HG03095 (cell line): ENCODE measurements around the gene NAXE.
"Not testable (repeated sequence)": the region's sequence is repeated elsewhere in the genome, so short reads cannot be mapped to it uniquely, and the experiment has no call there.

Experiments used
- ATAC-seq: cut with Tn5 transposase; IDR thresholded peaks from one replicate; pipeline ENCODE4 v1.9.1; 2021; ENCODE audit warnings: moderate library complexity; ENCODE audit not compliant: unreplicated experiment

NAXE gene

DNA sequence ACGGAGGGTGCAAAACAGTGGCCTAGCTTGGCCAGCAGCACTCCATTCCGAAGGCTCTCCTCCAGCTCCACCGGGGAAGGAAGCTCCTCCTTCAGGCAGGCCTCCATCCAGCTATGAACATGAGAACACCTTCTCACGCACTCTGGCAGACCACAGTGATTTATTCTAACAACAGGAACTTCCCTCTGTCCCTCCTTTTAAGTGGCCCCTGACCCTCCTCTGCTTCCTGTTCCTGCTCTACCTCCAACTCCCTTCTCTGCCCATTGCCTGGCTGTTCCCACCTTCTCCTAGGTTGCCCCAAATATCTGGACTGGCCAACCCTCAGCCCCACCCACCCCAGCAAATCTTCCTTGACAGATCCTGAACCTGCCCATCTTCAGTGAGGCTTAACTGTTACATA lies 25.1 kb upstream of the NAXE start:
- no peak for ATAC-seq

- no peak for ATAC-seq
These were observed 20.2 kb upstream of the NAXE start for GRCh38 chr1:156571261-156571852.

DNA sequence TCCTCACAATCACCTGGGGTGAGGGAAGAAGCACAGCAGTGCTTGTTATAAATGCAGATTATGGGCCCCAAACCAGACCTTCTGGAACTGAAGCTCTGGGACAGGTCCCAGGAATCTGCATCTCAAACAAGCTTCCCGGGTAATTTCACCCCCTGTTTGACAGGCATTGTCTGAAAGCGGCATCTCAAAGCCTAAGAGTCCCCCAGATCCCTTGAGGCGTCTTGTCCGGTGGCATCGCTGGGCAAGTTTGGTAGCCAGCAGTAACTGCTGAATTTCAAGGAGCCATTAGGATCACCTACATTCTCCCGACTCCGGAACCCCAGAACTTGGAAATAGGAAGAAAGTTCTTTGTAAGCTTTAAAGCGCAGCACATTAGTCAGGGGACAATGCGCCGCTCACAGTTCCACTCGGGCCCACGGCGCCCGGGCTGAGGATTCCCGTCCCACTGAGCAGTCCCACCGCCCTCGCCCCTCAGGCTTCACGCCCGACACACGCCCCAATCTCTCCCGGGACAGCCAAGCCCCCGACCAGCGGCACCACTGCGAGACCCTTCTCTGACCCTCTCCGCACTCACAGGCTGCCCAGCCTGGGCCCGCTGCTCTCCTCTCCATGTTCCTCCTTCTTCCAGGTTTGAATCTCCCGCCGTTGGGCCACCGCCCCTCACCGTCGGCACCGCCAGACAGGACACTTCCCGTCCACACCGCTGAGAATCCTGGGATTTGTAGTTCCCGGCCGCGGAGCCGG lies 19.5 kb upstream of the NAXE start, which contains the start of gene IQGAP3:
TSS of gene IQGAP3 (minus strand) at position 647 of the 744 bp plus-strand sequence. CDS start at position 611, 36 bp downstream.
- ATAC-seq: no peak

GRCh38 chr1:156572663-156573018 lies 18.9 kb upstream of the NAXE start:
- ATAC-seq: no peak

GRCh38 chr1:156574039-156574633 lies 17.4 kb upstream of the NAXE start:
- ATAC-seq: no peak

GRCh38 chr1:156577550-156577949 lies 14.0 kb upstream of the NAXE start:
- ATAC-seq: no peak

DNA sequence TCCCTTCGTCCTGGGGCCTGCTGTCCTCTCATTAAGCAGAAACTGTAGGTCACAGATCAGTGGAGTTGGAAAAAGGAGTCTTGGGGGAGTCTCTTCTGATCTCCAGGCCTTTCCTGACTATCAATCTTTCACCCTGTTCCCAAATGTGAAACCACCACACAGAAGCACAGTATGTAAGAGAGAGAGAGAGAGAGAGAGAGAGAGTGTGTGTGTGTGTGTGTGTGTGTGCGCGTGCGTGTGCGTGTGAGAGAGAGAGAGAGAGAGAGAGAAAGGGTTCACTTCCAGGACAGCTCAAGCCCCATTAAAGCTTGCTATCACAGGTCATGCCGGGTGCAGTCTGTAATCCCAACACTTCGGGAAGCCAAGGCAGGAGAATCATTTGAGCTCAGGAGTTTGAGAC lies 13.5 kb upstream of the NAXE start:
- no peak for ATAC-seq

- no peak for ATAC-seq
These were observed 12.1 kb upstream of the NAXE start, which contains the start of gene TTC24 for GRCh38 chr1:156579472-156579871. TSS of gene TTC24 (plus strand) at chr1:156579723. CDS start at chr1:156581365, 1,642 bp downstream.

GRCh38 chr1:156581661-156582387 lies 9.8 kb upstream of the NAXE start:
- no peak for ATAC-seq

- no peak for ATAC-seq
These were observed 9.1 kb upstream of the NAXE start for GRCh38 chr1:156582388-156583017.

DNA sequence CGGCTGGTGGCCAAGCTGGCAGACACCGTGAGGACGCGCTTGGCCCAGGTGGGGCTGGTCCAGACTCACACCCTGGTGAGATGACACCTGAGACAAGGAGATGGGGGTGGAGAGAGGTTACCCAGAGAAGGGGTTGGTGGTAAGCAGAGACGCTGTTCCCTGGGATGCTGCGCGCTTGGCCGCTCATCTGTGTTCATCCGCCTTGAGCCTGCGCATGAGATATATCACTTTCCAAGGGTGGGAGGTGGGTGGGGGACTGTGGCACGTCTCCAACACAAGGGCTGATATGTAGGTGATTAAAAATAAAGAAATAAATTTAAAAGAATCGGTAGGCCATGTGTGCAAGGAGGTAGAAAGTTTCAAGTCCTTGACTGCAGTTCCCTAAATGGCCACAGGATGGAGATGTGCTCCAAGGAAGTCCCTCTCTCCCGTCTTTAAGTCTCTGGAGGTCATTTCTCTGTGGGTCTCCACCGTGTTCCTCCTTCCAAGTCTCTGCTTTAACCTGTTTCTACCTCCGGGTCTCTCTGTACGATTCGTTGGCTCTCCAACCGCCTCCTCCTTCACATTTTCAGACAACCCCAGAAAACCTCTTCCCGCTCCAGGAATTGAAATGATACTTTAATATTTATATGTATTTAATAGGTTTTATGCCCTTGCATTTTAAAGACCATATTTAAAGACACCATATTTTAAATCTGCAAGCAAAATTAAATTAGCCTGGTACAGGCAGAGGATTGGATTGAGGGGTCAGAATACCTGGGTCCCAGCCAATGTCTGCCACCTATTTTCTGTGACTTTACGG lies 7.6 kb upstream of the NAXE start:
- no peak for ATAC-seq

GRCh38 chr1:156584813-156585212 lies 6.8 kb upstream of the NAXE start:
- ATAC-seq: no peak

- ATAC-seq: no peak
These were observed 5.3 kb upstream of the NAXE start for GRCh38 chr1:156586323-156586722.

DNA sequence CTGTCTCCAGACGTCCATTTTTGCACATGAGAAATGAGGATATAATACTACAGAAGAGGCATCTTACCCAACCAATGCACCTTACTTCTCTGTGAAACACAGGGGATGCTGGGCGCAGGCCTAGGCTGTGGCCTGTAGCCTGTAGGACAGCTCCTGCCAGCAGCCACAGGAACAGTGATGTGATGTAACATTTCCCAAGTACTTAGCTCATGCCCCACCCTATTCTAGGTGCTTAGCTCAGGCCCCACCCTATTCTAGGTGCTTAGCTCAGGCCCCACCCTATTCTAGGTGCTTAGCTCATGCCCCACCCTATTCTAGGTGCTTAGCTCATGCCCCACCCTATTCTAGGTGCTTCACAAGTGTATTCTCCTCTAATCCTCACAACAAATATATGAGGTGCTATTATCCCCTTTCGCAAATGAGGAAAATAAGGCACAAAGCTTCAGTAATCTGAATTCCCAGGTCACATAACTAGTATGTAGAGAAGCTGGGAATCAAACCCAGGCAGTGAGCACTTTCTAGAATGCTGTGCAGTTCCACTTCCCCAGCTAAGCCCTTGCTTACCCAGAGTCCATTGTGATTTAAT lies 4.6 kb upstream of the NAXE start:
- no peak for ATAC-seq

GRCh38 chr1:156587927-156588326 lies 3.6 kb upstream of the NAXE start:
- not testable (repeated sequence) for ATAC-seq

GRCh38 chr1:156589546-156589945 lies 2.0 kb upstream of the NAXE start:
- no peak for ATAC-seq

- ATAC-seq: no peak
These were observed 1.0 kb upstream of the NAXE start for GRCh38 chr1:156590326-156591180.

DNA sequence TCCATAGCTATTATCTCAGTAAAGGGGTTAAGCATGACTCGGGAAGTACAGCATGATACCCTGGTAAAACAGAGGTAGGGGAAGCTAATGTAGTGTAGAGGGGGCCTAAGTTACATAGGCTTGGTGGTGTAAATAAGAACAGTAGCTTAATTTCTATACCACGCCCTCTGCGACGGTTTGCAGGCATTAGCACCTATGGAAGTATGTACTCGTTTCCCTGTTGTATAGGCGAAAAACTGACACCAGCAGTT lies 470 bp upstream of the NAXE start:
- no peak for ATAC-seq

DNA sequence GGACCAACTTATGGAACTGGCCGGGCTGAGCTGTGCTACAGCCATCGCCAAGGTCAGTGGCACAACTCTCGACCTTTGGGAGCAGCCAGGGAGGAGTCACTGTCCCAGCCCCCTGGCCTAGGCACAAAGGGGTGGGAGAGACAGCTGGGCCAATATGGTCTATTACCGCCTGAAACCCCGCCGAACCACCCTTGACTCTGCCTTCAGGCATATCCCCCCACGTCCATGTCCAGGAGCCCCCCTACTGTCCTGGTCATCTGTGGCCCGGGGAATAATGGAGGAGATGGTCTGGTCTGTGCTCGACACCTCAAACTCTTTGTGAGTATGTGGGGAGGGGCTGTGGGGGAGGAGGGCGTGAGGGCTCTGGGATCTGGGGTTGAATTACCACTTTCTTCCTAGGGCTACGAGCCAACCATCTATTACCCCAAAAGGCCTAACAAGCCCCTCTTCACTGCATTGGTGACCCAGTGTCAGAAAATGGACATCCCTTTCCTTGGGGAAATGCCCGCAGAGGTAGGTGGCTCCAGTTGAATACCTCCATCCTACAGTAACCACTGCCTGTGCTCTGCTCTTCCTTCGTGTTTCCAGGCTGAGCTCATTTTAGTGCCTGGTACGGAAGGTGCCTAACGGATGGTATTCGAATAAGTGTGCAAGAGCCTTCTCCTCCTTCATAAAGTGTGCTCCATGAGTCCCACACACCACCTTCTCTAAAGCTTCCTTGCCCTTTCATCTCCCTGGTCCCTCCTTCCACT lies 758 bp downstream of the NAXE start:
- ATAC-seq: no peak
